A673 (cell line): ENCODE measurements around the gene NAXD.

Experiments
- EZH2 ChIP-seq: fragments of 200-600 bp; sonication (generic); IDR thresholded peaks from 2 replicates; pipeline ENCODE4 v1.6.1; 2017; ENCODE audit warnings: borderline replicate concordance, low read depth, mild to moderate bottlenecking, mixed read lengths, antibody characterized with exemption, low read length; ENCODE audit not compliant: poor library complexity, severe bottlenecking
- TF ChIP-seq, protein P1 (sequence below): fragments of 300-800, 200-600 bp; sonication (generic); conservative IDR thresholded peaks from 2 replicates; pipeline ENCODE4 v1.5.1; 2017; ENCODE audit warnings: low read depth, mild to moderate bottlenecking, antibody characterized with exemption, low read length, moderate library complexity, mixed read lengths

- TF ChIP-seq, protein P1, sequence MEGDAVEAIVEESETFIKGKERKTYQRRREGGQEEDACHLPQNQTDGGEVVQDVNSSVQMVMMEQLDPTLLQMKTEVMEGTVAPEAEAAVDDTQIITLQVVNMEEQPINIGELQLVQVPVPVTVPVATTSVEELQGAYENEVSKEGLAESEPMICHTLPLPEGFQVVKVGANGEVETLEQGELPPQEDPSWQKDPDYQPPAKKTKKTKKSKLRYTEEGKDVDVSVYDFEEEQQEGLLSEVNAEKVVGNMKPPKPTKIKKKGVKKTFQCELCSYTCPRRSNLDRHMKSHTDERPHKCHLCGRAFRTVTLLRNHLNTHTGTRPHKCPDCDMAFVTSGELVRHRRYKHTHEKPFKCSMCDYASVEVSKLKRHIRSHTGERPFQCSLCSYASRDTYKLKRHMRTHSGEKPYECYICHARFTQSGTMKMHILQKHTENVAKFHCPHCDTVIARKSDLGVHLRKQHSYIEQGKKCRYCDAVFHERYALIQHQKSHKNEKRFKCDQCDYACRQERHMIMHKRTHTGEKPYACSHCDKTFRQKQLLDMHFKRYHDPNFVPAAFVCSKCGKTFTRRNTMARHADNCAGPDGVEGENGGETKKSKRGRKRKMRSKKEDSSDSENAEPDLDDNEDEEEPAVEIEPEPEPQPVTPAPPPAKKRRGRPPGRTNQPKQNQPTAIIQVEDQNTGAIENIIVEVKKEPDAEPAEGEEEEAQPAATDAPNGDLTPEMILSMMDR, result no peak
- TF ChIP-seq EZH2, result no peak
These were observed 36.9 kb downstream of the NAXD start for GRCh38 chr13:110652231-110652730.
